A549 (cell line): ENCODE measurements around the gene NAT8L. TPM values are rescaled to one million over a fixed set of nuclear protein-coding genes. Genes with fewer than 3 reads are reported as not detected.
"Not testable (repeated sequence)": the region's sequence is repeated elsewhere in the genome, so short reads cannot be mapped to it uniquely, and the experiment has no call there.

ENCODE experiments used
- ATAC-seq, 2 experiments: fragments of 200-7000 bp in 1 of 2; fragments of >200 bp in 1 of 2; cut with Nextera tagmentation in 1 of 2; cut with Tn5 transposase in 1 of 2; 3 replicates each; pipeline versions ENCODE4 v1.8.0 to v1.9.1; 2018 to 2020; ENCODE audit warnings: mild to moderate bottlenecking in 1 of 2, moderate library complexity in 1 of 2
- CTCF ChIA-PET: fragments of 300-600 bp; sonication (Branson Sonifier 250); formaldehyde crosslinking; extraction: SDS; loops from one replicate; lab custom pipeline; 2021; ENCODE audit warnings: antibody characterized with exemption, inconsistent platforms; lab: Yijun Ruan, JAX
- POLR2A ChIA-PET: fragments of 350-600 bp; formaldehyde crosslinking; extraction: SDS; loops from one replicate; lab custom pipeline; 2021; ENCODE audit warnings: antibody characterized with exemption, inconsistent platforms; lab: Yijun Ruan, JAX
- DNase-seq, 2 experiments: peaks; one replicate each; pipeline versions ENCODE4 v3.0.0 to v3.0.0-alpha.2; 2011 to 2016; ENCODE audit warnings: low read depth in 1 of 2, low spot score in 1 of 2
- FAIRE-seq: peaks from 2 replicates; lab custom pipeline; 2011; peaks lifted over from hg19 to GRCh38; lab: Jason Lieb, UNC
- H3K27ac ChIP-seq, 2 experiments: fragments of >200 bp; sonication (Bioruptor Twin); formaldehyde crosslinking; 3 replicates each; pipeline ENCODE4 v1.5.1; 2016 to 2017
- H3K4me1 ChIP-seq: fragments of >200 bp; sonication (Bioruptor Twin); formaldehyde crosslinking; 3 replicates; pipeline ENCODE4 v1.6.1; 2016
- H3K4me2 ChIP-seq: fragments of >200 bp; sonication (Bioruptor Twin); formaldehyde crosslinking; 3 replicates; pipeline ENCODE4 v1.6.1; 2016
- H3K4me3 ChIP-seq: fragments of >200 bp; sonication (Bioruptor Twin); formaldehyde crosslinking; 3 replicates; pipeline ENCODE4 v1.5.1; 2016
- H3K9me3 ChIP-seq: fragments of >200 bp; sonication (Bioruptor Twin); formaldehyde crosslinking; 3 replicates; pipeline ENCODE4 v1.6.1; 2016
- ATOH8 ChIP-seq: fragments of 250-450 bp; sonication (Bioruptor Pico); IDR thresholded peaks from 2 replicates; pipeline ENCODE4 v1.5.0; 2020; ENCODE audit warnings: low read depth, mild to moderate bottlenecking, moderate library complexity
- CBX2 ChIP-seq: fragments of 200-600 bp; sonication (generic); IDR thresholded peaks from 2 replicates; pipeline ENCODE4 v1.6.1; 2016; ENCODE audit warnings: low read depth, mild to moderate bottlenecking, borderline replicate concordance
- CBX8 ChIP-seq: fragments of 200-600 bp; sonication (generic); IDR thresholded peaks from 2 replicates; pipeline ENCODE4 v1.6.1; 2016
- CEBPB ChIP-seq, 2 experiments: fragments of >200 bp in 1 of 2; sonication (Bioruptor Twin) in 1 of 2; formaldehyde crosslinking in 1 of 2; IDR thresholded peaks; 2 replicates each; pipeline ENCODE4 v1.6.1; 2012 to 2016
- E2F6 ChIP-seq: IDR thresholded peaks from 2 replicates; pipeline ENCODE4 v1.6.1; 2012; ENCODE audit warnings: low read depth, borderline replicate concordance
- ESRRA ChIP-seq: fragments of 150-350 bp; IDR thresholded peaks from 2 replicates; pipeline ENCODE4 v1.6.1; 2014; ENCODE audit warnings: mild to moderate bottlenecking, low read length, borderline replicate concordance
- FOSB ChIP-seq: fragments of 250-450 bp; sonication (Bioruptor Pico); IDR thresholded peaks from 2 replicates; pipeline ENCODE4 v1.5.0; 2020; ENCODE audit warnings: mild to moderate bottlenecking, moderate library complexity
- FOSL2 ChIP-seq, 2 experiments: fragments of 450-650 bp in 1 of 2; fragments of >200 bp in 1 of 2; sonication (Bioruptor Twin) in 1 of 2; formaldehyde crosslinking; IDR thresholded peaks; 2 replicates each; pipeline versions ENCODE4 v1.5.0 to v1.6.1; 2016 to 2020; ENCODE audit warnings: mild to moderate bottlenecking in 1 of 2, moderate library complexity in 1 of 2
- FOXS1 ChIP-seq: fragments of 250-450 bp; sonication (Bioruptor Pico); IDR thresholded peaks from 2 replicates; pipeline ENCODE4 v1.5.0; 2020; ENCODE audit warnings: mild to moderate bottlenecking, moderate library complexity
- GATA3 ChIP-seq: IDR thresholded peaks from 2 replicates; pipeline ENCODE4 v1.6.1; 2012; ENCODE audit warnings: borderline replicate concordance
- HDAC2 ChIP-seq: fragments of 200-600 bp; sonication (generic); IDR thresholded peaks from 2 replicates; pipeline ENCODE4 v1.6.1; 2016
- HEYL ChIP-seq: fragments of 250-450 bp; sonication (Bioruptor Pico); IDR thresholded peaks from 2 replicates; pipeline ENCODE4 v1.8.0; 2021; ENCODE audit warnings: mild to moderate bottlenecking, moderate library complexity
- HOXB13 ChIP-seq: fragments of 250-450 bp; sonication (Bioruptor Pico); IDR thresholded peaks from 2 replicates; pipeline ENCODE4 v1.5.0; 2020; ENCODE audit warnings: low read depth, mild to moderate bottlenecking, moderate library complexity
- MAZ ChIP-seq: fragments of 150-350 bp; IDR thresholded peaks from 2 replicates; pipeline ENCODE4 v1.6.1; 2014; ENCODE audit warnings: antibody characterized with exemption, low read depth, low read length, borderline replicate concordance
- MYC ChIP-seq: IDR thresholded peaks from 2 replicates; pipeline ENCODE4 v1.6.1; 2012; ENCODE audit warnings: mild to moderate bottlenecking, inconsistent platforms, low read length, improper control_type of control experiment, borderline replicate concordance
- POLR2A ChIP-seq: IDR thresholded peaks from 2 replicates; pipeline ENCODE4 v1.6.1; 2012; ENCODE audit warnings: mild to moderate bottlenecking, low read length
- RAD21 ChIP-seq, 2 experiments: fragments of >200 bp in 1 of 2; sonication (Bioruptor Twin) in 1 of 2; formaldehyde crosslinking in 1 of 2; IDR thresholded peaks in 1 of 2; conservative IDR thresholded peaks in 1 of 2; 2 replicates in 1 of 2; 3 replicates in 1 of 2; pipeline ENCODE4 v1.6.1; 2012 to 2018; ENCODE audit warnings: inconsistent platforms in 1 of 2
- RFX5 ChIP-seq: fragments of 450-650 bp; IDR thresholded peaks from 2 replicates; pipeline ENCODE4 v1.7.1; 2014; ENCODE audit warnings: antibody characterized with exemption, mild to moderate bottlenecking, moderate library complexity
- TP53 ChIP-seq: fragments of 250-450 bp; sonication (Bioruptor Pico); IDR thresholded peaks from 2 replicates; pipeline ENCODE4 v1.5.0; 2021; ENCODE audit warnings: mild to moderate bottlenecking, moderate library complexity
- ZNF302 ChIP-seq: fragments of 250-450 bp; sonication (Bioruptor Pico); IDR thresholded peaks from 2 replicates; pipeline ENCODE4 v1.9.0; 2021; ENCODE audit warnings: inconsistent platforms, mild to moderate bottlenecking, moderate library complexity
- ZSCAN20 ChIP-seq: fragments of 250-450 bp; sonication (Bioruptor Pico); IDR thresholded peaks from 2 replicates; pipeline ENCODE4 v1.8.0; 2022; ENCODE audit warnings: mild to moderate bottlenecking, moderate library complexity
- WGBS: methylation state at CpG from one replicate; pipeline ENCODE4 v1.1.6; 2017; ENCODE audit errors: missing lambda C conversion rate; 5-methylcytosine and 5-hydroxymethylcytosine counted together
- polyA plus RNA-seq, 4 experiments: library from polyadenylated mRNA; depleted of rRNA in 3 of 4; stranded (reverse); fragments of >200 nt; fragmentation: RNase III in 1 of 4; extraction: RNeasy Plus Mini Kit Qiagen cat#74134 plus additional on column Dnase treatment in 1 of 4; gene quantifications; 2 replicates in 3 of 4; 3 replicates in 1 of 4; pipeline ENCODE4 v1.2.3, GENCODE V29; 2011 to 2017

NAT8L gene
- polyA plus RNA-seq, 2 of the 4 experiments (the other 2 are of a cell fraction): 2.6 to 8.2 TPM

GRCh38 chr4:2015008-2015407 lies 44.1 kb upstream of the NAT8L start:
- ChIA-PET POLR2A (no interaction called here), CTCF (no interaction called here)
- Histone ChIP-seq H3K4me1 (no peaks in the 10 kb centered on the region), H3K27ac (no peak overlapping the region), H3K9me3 (no peaks in the 10 kb centered on the region), H3K4me3 (no peak overlapping the region), H3K4me2 (no peak overlapping the region)
- DNase-seq (no peak), ATAC-seq (no peak), FAIRE-seq (no peak)
- 91% methylated on average over 4 of the region's 4 CpGs for WGBS
- TF ChIP-seq CBX2 (no peak), FOSL2 (IDR thresholded peaks at IDR 0.05) (no peak), FOSL2 (CRISPR knock-in tag; IDR thresholded peaks at IDR 0.05) (no peak), HOXB13 (CRISPR knock-in tag) (no peak), ATOH8 (CRISPR knock-in tag) (no peak), FOSB (no peak), GATA3 (no peak), HEYL (CRISPR knock-in tag) (no peak), TP53 (CRISPR knock-in tag) (no peak), RFX5 (no peak), E2F6 (no peak), MAZ (no peak), POLR2A (no peak), ZSCAN20 (CRISPR knock-in tag) (no peak), CEBPB (IDR thresholded peaks at IDR 0.05) (no peak), ZNF302 (CRISPR knock-in tag) (no peak), ESRRA (no peak), HDAC2 (no peak), FOXS1 (no peak), RAD21 (conservative IDR thresholded peaks at IDR 0.05 in 1 of 2, IDR thresholded peaks at IDR 0.05 in 1 of 2) (no peak)

GRCh38 chr4:2021358-2022018 lies 37.6 kb upstream of the NAT8L start:
- H3K4me1 ChIP-seq, DNase-seq, POLR2A ChIA-PET, H3K4me3 ChIP-seq, ATAC-seq, FAIRE-seq, H3K27ac ChIP-seq, H3K9me3 ChIP-seq, H3K4me2 ChIP-seq: not testable (repeated sequence)
- CTCF ChIA-PET: interaction anchor here (0.8 kb wide), 1 partner anchor 12 kb away, joined by 3 read pairs; the partner anchor contains the start of gene NELFA
- WGBS: 79% methylated on average over 14 of the region's 15 CpGs

- ATAC-seq: no peak
- TF ChIP-seq HEYL (CRISPR knock-in tag) (no peak), MYC (no peak), ZSCAN20 (CRISPR knock-in tag) (no peak), CBX8 (no peak), CBX2 (no peak)
- FAIRE-seq: no peak
Measured at GRCh38 chr4:2024683-2025082, 34.4 kb upstream of the NAT8L start.

More at GRCh38 chr4:2024683-2025082, 34.4 kb upstream of the NAT8L start:
- H3K4me2 ChIP-seq: no peak overlapping the region
- no peak for DNase-seq
- ChIA-PET POLR2A (no interaction called here), CTCF (no interaction called here)
- H3K27ac ChIP-seq: no peak overlapping the region
- H3K4me3 ChIP-seq: no peak overlapping the region
- no peaks in the 10 kb centered on the region for H3K4me1 ChIP-seq
- 0 out of 3 replicates have a peak, but pooled peaks cover 2% of the 10 kb centered on the region for H3K9me3 ChIP-seq
